Activated CD8-positive, alpha-beta memory T cell treated with anti-CD3 and anti-CD28 coated beads for 1 hour (primary cell): ENCODE data around the gene CFLAR.
A peak's percentile ranks its signal among the peaks of the same experiment; 100 is the strongest.
"Not testable (repeated sequence)": the region's sequence is repeated elsewhere in the genome, so short reads cannot be mapped to it uniquely, and the experiment has no call there.

ENCODE experiments used
- DNase-seq, 2 donors: peaks; one replicate each; pipeline ENCODE4 v3.0.0-alpha.2; 2020; ENCODE audit warnings: low read depth in 1 of 2; ENCODE audit errors: extremely low read depth in 1 of 2

CFLAR gene

DNA sequence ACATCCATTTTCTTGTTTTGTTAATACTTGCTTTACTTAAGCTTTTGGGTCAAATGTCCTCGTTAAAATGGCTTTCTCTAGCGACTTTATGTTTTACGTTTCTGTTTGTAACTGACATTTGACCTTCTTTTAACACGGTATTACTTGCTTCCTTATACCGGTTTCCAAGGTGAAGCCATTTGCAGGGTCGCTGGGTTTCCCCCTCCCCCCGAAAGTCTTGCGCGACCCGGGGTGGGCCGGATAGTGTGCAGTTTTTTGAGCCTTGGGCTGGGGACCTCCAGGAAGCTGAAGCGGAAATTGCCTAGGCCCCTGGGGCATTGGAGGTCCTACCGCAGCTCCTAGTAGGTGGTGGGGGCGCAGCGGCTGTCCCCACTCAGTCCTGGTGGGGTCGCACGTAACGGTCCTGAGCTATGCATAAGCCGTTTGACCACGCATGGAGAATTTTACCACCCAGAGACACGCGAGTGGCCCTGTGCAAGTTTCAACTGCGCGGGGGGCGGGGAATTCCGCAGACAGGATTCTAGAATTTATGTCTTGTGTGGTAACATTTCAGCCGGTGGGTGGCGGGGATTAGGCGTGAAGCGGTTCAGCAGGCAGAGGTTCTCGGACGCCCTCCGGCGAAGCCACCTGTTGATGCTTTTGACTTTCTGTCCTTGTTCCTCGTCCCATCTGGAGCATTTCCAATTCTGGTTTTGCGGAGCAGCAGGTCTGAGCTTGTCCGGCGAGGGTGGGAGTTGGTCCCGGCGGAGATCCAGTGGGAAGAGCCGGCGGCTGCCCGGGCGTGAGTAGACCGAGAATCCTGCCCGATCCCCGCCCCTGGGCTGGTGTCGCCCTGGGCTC, 2.4 kb downstream of the CFLAR start:
- DNase-seq = peak; percentile 69 to 77

DNA sequence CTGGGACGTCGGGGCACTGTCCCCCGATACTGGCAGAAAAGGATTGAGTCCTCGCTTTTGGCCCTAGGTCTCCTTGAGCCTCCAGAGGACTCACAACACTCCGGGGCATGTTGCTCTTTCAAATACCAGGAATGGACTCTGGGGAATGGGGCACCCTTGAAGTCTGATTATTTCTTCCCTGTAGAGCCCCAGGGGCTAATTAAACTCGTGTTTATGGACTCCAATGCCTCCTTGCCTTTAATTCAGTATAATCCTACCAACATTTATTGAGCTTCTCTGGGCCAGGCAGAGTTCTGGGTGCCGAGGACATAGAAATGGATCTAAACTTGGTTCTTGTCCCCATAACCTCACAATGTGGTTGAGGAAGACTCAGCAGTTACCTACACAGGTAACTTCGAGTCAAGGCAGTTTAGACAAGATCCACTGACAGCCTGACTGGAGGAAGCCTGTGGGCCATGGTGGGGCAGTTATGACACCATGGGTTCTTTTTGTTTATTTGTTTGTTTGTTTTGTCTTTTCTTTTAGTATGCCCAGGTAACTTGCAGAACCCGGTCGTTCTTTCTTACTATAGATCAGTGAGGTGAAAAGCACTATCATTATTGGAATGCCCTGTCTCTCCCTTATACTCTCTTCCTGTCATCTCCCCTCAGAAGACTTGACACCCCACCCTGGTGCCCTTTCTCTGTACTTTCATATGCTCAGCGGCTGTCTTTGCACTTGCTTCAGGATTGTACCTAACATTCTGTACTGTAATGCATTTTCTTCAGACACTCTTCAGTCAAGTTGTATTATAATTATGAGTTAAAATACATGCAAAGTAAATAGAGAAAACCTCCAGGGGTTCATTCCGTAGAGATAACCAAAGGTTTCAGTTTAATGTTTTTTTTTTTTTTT, 3.2 kb downstream of the CFLAR start:
- DNase-seq = no peak

DNA sequence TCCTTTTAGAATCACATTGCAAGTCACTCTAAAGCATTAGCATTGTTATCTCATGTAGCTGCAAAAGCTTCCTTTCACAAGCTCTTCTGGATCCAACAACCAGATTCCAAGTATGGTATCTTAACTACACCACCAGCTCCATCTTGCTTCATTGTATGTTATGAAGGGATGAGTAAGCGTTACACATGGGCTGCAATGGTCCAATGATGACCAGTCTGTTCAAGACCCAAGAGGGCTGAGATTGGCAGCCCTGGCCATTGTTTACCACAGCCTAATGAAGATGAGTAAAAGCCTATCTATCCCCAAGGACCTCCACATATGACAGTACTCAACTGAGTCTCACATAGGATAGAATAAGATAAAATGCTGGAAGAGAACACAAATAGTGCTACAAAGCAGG, 6.3 kb downstream of the CFLAR start:
- no peak for DNase-seq

- no peak for DNase-seq
Measured at GRCh38 chr2:201126308-201127151, 10.6 kb downstream of the CFLAR start.

DNA sequence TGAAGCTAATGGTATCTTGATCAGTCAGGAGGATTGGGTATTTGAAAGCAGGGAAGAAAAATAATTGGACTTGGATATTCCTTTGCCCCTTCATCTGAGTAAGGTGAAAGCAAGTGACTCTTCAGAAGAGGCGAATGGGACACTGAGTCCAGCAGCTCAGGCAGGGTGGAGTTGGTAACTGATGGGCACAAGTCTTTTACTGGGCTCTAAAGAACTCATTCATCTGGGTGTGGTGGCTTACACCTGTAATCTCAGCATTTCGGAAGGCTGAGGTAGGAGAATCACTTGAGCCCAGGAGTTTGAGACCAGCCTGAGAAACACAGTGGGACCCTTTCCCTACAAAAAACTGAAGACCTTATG, 11.2 kb downstream of the CFLAR start:
- DNase-seq = no peak

GRCh38 chr2:201127570-201127969, 11.6 kb downstream of the CFLAR start:
- DNase-seq = no peak

GRCh38 chr2:201128033-201128432, 12.1 kb downstream of the CFLAR start:
- no peak for DNase-seq

DNA sequence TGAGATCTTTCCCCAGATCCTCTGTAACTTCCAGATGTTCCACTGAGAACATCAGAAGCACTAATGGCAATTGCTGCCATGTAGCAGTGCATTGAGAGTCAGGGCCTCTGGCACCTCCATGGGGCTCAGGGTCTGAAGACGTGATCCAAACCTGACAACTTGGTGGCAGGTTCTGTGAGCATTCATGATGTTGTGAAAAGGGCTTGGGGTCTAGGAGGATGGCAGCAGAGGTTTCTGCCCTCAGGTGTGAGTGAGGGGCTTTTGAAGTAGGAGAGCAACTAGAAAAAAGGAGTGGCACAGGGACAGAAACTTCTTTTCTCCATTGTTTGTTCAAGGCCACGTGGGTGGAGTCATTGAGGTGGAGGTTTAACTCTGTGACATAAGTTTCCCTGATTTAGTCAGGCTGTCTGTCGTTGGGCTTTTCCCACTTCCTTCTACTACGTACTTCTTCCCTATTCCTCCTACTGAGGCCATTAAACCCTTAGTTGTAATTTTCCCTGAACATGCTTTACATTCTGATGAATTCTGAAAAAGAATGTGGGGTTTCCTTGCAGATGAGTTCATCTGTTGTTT, 13.1 kb downstream of the CFLAR start:
- no peak for DNase-seq

- no peak for DNase-seq
Measured at GRCh38 chr2:201130524-201131186, 14.7 kb downstream of the CFLAR start.

DNA sequence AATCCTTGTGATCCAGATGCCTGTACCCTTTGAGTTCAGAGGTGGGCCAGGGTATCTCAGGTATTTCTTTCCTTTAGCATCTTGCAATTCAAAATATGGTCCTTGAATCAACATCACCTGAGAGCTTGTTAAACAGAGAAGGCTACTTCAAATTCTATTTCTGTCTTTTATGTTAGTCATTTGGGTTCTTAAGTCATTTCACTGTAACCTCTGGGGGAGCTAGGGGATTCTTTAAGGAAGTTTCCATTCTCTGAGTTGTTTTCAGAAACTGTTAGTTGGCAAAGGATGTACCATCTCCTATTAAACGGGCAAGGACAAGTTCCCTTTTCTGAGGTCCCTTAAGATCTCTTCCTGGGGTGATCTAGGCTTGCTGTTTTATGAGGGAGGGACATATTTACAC, 16.6 kb downstream of the CFLAR start:
- DNase-seq = no peak

DNA sequence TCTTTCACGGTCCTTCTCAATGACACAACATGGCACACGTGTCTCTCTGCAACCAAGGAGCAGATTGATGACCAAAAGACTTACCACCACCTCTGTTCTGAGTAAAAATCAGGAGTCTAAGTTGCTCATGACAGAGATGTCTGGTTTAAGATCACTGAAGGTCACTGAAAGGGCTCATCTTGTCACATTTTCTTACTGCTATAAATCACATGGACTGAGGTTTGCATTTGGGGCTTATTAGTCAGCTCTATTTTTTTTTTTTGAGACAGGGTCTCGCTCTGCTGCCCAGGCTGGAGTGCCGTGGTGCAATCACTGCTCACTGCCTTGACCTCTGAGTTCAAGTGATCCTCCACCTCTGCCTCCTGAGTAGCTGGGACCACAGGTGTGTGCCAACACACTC, 19.4 kb downstream of the CFLAR start:
- DNase-seq = no peak

- no peak for DNase-seq
Measured at GRCh38 chr2:201136889-201137321, 20.9 kb downstream of the CFLAR start.

- no peak for DNase-seq
Measured at GRCh38 chr2:201137505-201138400, 21.8 kb downstream of the CFLAR start.

- DNase-seq = no peak
Measured at GRCh38 chr2:201138401-201138970, 22.5 kb downstream of the CFLAR start.

- DNase-seq = not testable (repeated sequence)
Measured at GRCh38 chr2:201138986-201139781, 23.2 kb downstream of the CFLAR start.

- no peak for DNase-seq
Measured at GRCh38 chr2:201139836-201140604, 24.1 kb downstream of the CFLAR start.
